OCI-M2 (cell line): ENCODE measurements around the gene IL33.

Experiments
- DNase-seq: peaks from one replicate; lab custom pipeline; 2025; ENCODE audit not compliant: unreplicated experiment; lab: John Stamatoyannopoulos, UW

The IL33 gene

GRCh38 chr9:6277417-6277816, 61.8 kb downstream of the IL33 start:
- DNase-seq, result no peak

- DNase-seq, result no peak
Measured at GRCh38 chr9:6301858-6302257, 86.3 kb downstream of the IL33 start.

DNA sequence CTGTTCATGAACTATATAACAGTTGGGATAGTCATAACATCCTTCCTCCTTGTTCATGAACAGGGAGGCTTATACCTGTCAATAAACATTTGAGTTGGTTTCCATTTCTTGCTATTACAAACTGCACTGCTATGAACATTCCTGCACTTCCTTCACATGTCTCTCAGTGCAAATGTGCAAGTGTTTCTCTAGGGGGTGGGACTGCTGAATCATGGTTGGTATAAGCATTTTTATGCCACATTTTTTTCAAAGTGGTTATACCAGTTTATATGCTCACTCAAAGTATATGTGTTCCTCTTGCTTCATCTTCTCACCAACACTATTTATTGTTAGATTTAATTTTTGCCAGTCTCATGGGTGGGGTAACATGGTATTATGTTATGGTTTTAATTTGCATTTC, 86.8 kb downstream of the IL33 start:
- no peak for DNase-seq

GRCh38 chr9:6304232-6304631, 88.6 kb downstream of the IL33 start:
- no peak for DNase-seq

- no peak for DNase-seq
Measured at GRCh38 chr9:6305954-6306563, 90.5 kb downstream of the IL33 start.
